Left lobe of liver (tissue), 2 donors: ENCODE results near the gene GALNT2. TPM values are rescaled to one million over a fixed set of nuclear protein-coding genes. Genes with fewer than 3 reads are reported as not detected.
A peak's percentile ranks its signal among the peaks of the same experiment; 100 is the strongest.

Experiments
- ATAC-seq: fragments of 200-7000 bp; cut with Tn5 transposase; one replicate; pipeline ENCODE4 v1.9.1; 2020; ENCODE audit warnings: mild to moderate bottlenecking, moderate library complexity
- DNase-seq: peaks from one replicate; pipeline ENCODE4 v3.0.0-alpha.2; 2020; ENCODE audit warnings: low spot score
- total RNA-seq: library from RNA; stranded (reverse); gene quantifications from one replicate; pipeline ENCODE4 v1.2.1, GENCODE V29; 2021
- donor health status: DM: no; HTN: no; CAD: no; lungs with moderate emphysema.
- donor health status: DM: no; HTN: yes; CAD: no.

The GALNT2 gene
- total RNA-seq, 1 donor from 2014 or later: 83.7 TPM

- ATAC-seq (no peak), DNase-seq (no peak)
Observed at GRCh38 chr1:230322967-230323547, 256.0 kb downstream of the GALNT2 start.

GRCh38 chr1:230323686-230324085, 256.6 kb downstream of the GALNT2 start:
- DNase-seq (no peak), ATAC-seq (no peak)

DNA sequence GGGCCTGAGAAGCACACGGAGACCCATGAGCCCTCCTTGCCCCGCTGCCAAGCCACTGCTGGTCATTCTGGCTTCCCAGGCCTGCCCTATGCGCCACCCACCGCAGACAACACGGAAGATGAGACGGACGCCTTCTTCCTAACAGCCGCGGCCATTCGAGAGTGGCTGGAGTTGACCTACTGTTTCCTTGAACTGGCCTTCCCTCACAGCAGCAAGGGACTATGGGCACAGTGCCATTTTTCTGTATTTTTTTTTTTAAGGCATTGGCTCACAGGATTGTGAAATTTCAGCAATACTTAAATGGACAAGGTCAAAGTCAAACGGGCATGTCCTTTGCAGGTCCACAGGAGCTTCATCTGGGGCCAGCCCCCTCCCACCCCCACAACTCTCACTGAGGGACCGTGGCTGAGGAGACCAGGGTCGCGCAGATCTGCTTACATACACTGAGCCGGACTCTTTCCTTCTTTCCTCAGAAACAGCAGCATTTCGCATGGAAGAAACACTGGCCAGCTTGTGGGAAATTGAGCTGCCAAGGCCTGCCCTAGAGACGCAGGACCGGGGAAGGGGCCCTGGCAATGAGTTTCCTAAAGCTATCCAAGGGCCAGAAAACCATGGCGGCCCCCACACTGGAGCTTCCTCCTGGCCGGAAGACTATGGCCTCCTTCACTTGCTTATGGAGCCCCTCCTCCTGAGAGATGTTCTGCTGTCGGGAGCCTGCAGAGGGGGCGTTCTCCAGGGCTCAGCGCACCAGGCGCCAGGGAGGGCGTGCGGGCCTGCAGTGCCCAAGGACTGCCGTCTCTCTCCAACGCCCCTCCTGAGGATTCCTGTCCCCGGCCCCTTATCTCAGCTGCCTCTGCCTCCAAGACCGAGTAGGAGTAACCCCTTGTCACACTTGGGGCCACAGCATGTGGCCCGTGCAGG, 260.2 kb downstream of the GALNT2 start:
- DNase-seq (peak; percentile 77), ATAC-seq (peak; percentile 86)

DNA sequence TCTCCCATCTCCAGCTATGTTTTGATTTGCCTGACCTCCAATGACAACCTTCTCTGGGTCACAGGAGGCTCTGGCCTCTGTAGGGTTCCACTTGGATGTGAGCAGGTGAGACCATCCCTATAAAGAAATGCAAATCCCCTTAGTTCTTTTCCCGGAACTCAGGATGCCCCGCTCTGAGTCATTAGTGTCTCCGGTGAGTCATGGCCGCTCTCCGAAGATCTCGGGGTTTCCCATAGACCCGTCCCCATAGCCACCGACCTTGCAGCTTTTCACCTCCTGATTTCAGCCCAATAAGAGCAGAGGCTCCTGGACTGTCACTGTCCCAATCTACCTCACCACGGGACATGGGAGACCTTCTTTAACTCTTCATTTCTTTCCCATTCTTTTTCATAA, 260.9 kb downstream of the GALNT2 start:
- DNase-seq: no peak
- ATAC-seq: peak; percentile 3

DNA sequence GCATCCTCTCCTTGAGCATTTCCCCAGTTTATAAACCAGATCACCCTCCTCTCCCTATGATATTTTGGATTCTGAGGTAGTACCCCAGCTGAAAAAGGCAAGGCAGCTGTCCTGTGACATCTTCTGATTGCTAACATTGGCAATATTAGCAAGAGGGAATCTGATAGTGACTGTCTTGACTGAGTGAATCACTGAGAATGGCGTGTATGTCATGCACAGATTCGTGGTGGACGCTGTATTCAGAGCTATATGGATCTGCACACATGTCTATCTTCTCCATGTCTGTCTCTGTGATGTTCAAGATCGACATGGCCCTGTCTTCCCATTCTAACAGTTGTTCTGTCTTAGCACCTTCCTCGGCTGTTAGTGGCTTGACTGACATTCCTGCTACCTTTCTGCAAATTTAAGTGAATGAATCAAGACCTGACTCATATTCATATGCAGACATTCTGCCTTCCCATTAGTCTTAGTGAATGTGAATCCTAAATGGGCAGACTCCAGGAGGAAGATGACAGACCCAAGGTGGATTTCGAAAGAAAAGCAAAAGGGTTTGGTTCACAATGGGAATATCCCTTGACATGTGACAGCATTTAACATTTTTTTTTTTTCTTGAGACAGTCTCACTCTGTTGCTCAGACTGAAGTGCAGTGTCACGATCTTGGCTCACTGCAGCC, 261.4 kb downstream of the GALNT2 start:
- no peak for DNase-seq
- no peak for ATAC-seq

GRCh38 chr1:230330157-230330556, 263.1 kb downstream of the GALNT2 start:
- no peak for ATAC-seq

More at GRCh38 chr1:230330157-230330556, 263.1 kb downstream of the GALNT2 start:
- no peak for DNase-seq
